Measurements from ENCODE around the gene CEP85.

The CEP85 gene

DNA sequence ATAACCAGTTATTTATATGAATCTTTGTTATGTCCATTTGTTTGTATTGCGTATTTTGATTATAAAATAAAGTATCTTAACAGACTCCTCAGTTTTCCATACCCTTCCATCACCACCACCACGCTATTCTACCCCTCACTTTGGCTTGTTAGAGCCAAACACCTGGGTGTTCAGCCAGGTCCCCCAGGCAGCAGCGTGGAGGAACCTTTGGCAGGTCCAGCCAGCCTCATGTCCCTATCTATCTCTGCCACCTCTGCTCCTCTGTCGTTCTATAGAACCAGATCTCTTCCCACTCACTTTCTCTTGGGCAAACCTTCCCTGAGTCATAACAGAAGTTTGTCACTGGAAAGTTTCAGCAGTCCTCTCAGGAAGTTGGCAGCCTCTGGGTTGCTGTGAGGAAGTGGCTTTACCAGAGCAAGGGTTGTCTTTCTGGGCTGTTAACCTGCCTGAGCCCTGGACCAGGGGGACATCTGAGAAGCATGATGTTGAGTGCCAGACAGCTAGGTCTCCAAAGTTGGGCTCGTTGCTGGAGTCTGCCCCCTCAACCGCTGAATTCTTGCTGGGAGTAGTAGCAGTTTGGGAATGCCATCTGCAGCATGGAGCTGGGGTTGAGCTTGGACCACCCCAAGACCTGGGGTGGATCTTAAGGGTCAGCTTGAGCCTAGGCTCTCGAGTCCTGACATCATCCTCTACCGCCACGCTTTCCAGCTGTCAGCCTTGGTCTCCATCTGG lies 44.9 kb downstream of the CEP85 start:
- DNase-seq = peak; percentile 62 to 69

DNA sequence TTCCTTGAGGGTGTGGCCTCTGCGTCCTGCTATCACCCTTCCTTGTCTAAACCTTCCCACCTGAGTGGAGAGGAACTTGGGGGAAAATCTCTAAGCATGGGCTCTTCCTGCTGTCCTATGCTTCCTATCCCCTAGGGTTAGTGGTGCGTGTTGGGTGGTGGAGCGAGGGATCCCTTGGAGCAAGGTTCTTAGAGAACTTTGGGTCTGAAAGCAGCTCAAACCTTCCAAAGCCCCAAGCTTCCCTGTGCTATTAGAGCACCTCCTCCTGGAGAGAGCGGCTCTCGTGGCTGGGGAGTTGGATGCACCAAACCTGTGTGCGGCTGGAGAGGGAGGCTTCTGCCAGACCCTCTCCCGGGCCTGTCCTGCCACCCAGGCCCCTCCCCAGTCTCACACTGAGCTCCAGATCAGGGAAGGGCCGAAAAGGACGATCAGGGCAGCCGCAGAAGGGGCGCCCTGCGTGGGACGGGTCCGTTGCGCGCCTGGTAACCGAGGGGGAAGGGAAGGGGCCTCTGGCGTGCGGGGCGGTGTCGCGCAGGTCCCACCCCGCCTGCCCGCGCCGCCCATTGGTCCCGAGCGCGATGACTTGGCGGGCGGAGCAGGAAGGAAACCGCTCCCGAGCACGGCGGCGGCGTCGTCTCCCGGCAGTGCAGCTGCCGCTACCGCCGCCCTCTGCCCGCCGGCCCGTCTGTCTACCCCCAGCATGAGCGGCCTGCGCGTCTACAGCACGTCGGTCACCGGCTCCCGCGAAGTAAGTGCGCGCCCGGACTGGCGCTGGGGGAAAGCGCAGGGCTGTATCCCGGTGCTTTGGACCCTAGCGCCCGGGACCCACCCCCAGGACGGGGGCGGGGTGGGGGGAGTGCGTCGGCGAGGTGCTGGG lies 45.7 kb downstream of the CEP85 start, which contains the start of gene SH3BGRL3:
SH3BGRL3 (plus strand) TSS at position 631 of the 877 bp plus-strand sequence; CDS start at position 701, 70 bp downstream.
- DNase-seq = peak; percentile 70 to 76

DNA sequence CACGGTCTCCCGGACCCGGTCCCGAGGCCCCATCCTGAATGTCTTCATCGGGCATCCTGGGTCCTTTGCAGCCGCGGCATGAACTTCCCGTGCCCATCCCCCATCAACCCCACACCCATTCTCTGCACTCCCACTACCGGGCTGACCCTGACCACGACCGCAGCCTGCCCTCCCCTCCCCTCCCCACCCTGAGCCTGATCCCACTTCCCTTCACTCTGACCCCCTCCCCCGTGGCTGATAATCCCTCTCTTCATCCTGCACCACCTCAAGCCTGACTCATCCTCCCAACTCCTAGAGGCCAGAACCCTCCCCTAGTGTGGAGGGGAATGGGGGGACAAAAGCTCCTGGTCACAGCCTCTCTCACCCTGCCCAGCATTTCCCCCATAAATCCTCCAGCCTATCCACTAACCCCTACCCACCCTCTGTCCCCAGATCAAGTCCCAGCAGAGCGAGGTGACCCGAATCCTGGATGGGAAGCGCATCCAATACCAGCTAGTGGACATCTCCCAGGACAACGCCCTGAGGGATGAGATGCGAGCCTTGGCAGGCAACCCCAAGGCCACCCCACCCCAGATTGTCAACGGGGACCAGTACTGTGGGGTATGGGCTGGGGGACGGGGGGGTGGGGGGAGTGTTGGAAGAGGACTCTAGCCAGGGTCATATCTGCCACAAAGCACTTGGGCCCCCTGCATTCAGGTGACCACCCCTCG lies 46.5 kb downstream of the CEP85 start:
- DNase-seq = peak; percentile 33 to 51

DNA sequence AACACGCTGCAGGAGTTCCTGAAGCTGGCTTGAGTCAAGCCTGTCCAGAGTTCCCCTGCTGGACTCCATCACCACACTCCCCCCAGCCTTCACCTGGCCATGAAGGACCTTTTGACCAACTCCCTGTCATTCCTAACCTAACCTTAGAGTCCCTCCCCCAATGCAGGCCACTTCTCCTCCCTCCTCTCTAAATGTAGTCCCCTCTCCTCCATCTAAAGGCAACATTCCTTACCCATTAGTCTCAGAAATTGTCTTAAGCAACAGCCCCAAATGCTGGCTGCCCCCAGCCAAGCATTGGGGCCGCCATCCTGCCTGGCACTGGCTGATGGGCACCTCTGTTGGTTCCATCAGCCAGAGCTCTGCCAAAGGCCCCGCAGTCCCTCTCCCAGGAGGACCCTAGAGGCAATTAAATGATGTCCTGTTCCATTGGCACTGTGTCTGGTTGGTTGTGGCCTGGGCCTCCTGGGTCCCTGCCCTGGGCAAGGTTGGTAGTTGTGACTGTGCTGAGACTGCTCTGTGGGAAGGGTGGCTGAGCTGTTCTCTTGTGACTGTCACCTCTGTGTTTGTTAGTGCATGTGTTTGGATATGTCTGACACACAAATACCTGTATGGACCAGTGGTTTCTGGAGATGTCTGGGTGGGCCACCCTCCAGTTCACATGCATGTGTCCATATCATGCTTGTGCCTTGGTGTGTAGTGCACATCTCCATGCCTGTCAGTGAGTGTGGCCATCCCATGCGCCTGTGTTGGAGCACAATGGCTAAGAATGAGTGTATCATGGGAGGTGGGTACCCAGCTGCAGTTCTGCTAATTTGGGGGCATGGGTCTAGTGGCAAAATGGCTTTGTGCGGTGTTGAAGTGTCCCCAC lies 47.3 kb downstream of the CEP85 start:
- no peak for DNase-seq

DNA sequence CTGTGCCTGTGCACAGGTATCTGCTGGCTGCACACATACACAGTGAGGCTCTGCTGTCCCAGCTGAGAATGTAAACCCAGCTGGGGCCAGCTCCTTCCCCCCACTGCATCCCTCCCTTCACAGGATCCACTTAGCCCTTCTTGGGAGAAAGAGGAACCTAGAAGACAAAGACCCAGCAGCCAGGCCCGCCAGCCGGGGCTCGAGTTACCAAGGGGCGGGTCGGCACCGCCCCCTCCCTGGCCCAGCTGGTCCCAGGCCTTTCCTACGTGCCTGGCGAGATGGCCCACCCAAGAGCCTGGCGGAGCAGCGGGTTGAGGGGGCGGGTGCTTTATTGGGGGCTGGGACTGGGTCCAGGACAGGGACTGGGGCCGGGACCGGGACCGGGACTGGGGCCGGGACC lies 48.0 kb downstream of the CEP85 start:
- peak; percentile 84 to 91 for DNase-seq

DNA sequence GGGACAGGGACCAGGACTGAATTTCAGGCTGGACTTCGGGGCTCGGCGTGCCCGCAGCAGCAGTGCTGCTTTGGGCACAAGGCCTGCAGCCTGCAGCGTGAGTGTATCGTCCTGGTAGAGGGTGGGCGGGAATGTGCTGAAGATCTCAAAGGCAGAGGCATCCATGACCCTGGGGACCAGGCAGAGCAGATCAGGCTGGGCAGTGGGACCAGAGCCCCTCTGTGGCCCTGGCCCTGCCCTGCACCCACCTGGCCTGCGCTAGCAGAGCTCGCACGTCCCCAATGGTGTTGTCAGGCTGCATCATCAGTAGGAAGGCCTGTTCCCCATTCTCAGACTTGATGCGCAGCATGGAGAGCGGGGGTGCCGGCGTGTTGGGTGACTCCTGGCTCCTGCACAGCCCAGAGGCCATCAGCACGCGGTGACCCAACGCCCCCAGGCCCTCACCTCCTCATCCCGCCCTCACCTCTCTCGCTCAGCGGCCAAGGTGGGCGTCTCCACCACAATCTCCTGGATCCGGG lies 48.5 kb downstream of the CEP85 start:
- DNase-seq = no peak

DNA sequence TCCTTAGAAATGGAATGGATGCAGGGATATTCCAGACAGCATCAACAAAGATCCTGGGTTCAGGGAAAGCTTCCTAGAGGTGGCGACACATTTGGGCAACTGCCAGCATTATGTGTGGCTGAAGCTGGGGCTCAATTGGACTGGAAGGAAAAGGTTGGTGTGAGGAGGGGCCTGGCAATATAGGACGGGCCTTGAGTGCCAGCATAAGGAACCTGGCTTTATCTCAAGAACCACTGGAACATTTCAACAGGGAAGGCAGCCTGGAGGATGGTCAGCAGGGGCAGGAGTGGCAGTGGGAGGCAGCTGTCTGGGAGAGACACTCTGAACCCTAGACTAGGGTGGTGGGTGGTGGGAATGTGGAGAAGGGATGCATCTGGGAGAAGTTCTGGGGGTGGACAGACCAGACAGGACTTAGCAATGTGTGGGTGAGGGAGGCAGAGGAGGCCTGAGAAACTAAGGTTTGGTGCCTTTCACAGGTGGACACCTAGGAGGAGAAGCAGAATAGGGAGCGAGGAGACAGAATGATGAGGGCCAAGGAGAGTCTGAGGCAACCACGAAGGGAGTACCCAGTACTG lies 49.4 kb downstream of the CEP85 start:
- no peak for DNase-seq

DNA sequence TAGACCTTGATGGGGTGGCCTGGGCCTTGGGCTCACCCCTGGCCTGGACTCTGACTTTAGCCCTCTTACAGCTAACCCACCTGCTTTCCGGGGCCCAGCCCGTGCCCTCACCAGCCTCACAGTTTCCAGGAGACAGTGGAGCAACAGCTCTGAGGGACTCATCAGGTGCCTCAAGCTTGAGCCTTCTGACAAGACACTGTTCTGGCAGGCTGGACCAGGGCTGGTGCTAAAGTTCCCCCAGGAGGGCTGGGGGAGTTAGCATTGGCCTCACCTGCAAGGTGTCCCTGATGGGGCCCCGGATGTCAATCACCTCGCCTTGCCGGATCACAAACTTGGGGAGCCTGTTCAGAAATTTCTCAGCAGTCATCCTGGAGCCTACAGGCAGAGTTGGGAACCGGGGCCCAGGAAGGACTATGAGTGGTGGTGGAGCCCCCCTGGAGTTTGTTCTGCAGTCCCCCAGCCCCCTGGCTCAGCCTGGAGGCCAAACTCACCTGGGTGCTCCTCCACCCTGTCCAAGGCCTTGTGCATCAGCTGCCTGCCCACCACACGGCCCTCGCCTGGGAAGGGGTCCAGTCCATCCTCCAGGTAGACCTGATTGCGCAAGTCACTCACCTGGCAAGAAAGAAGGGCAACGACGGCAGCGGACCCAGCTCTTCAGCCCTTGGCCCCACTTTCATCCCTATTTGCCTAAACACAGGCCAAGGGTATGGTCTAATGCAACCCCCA lies 50.0 kb downstream of the CEP85 start:
- DNase-seq = no peak

DNA sequence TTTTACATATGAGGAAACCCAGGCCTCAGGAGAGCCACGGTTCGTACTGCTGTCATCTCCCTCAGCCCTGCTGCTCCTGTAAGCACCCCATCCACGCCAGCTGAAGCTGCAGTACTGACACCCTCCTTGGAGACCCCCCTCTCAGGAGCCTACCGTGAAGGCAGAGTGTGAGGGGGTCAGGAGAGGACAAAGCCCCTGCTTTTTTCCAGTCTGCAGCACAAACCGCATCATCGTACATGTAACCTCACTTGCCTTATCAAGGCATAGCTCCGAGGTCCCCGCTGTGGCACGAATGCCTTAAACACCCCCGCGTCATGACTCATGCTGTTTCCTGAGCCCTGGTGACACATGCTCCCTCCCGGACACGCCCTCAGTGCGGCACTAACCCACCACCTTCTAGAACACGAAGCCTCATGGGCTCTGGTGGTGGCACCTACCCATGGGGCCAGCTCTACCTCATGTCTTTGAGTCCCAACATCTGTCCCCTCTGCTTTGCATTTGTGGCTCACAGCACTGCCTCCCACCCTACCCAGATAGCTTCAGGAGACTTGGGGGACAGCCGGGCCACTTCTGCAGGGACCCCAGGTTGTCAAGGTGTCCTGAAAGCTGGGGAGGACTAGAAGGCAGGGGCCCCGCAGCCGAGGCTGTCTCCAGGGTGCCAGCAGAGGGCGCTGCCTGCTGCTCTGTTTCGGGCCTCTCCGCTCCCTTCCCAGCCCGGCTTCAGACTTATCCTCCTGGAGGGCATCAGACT lies 50.8 kb downstream of the CEP85 start:
- DNase-seq = peak; percentile 75 to 78

DNA sequence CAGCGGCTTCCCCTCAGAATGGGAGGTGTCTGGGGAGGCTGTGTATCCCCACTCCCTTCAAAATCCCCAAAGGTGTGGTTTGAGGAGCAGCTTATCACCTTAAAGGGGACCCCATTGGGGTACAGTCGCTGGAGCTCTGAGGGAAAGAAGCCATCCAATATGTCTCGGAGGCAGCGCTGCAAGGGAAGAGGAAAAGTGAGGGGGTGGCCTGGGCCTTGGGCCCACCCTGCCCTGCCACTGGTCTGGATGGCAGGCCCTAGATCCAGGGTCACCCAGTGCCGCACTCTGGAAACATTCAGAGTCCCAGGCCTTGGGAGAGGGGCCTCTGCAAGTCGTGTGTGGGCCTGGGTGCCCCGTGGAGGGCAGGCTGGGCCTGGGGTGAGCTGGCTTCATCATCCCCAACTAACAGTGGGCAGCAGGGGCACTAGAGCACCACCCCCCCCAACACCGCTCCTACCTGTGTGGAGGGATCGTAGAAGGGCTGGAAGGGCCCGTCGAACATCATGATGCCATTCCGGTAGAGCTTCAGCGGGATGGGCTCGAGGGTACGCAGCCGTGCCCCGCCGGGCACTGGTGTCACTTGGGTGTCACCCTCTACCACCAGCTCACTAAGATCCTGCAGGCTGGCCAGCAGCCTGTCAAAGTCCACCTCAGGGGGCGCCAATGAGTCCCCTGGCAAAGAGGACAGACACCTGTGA lies 51.5 kb downstream of the CEP85 start:
- no peak for DNase-seq

DNA sequence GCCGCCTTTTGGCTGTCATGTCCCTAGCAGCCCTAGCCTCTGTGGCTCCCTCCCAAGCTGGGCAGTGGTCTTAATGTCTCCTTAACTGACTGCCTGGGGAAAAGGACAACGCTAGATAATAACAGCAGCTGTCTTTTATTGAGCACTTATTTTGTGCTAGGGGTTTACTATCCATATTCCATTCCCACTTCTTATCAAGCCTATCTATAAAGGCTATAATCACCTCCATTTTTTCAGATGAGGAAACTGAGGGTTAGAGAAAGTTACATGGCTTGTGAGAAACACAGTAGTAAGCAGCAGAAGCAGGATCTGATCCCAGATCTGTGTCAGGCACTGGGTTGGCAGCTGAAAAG lies 52.0 kb downstream of the CEP85 start:
- no peak for DNase-seq

DNA sequence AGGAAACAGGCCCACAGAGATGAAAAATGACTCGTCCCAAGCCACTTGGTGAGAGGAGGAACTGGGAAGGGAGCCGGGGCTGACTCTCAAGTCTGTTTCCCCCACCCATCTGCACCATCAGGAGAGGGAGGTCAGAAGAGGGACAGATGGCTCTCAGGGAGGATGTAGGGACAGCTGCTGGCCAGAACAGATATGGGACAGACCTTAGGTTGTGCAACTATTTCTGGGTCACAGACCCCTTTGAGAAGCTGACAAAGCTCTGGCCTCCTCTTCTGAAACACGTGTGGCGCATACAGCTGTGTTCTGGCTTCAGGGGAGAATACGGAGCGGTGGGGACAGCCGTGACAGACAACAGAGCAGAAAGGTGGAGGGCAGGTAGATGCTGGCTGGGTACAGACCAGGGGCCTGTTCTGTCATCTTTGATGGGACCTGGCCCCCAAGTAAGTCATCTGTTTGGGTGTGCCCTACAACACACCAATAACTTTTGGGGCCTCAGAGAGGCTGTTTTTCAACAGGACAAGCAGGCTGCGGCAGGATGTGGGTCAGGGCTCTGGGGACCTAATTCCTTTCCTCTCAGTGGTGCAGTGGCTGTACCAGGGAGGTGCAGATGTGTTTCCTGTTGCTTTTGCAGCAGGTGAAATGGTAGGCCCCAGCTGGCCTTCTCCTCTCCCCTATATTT lies 53.2 kb downstream of the CEP85 start:
- DNase-seq = peak; percentile 77 to 81

DNA sequence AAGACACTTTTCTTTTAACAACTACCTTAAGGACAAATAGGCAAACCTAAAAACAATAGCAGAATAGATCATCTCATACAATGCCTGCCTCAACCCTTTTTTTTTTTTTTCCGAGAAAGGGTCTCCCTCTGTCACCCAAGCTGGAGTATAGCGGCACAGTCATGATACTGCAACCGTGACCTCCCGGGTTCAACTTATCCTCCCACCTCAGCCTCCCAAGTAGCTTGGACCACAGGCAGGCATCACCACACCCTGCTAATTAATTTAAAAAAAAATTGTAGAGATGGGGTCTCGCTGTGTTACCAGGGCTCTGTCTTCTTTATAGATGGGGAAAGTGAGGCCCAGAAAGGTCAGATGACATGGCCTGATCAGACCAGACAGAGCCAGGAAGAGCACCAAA lies 53.8 kb downstream of the CEP85 start:
- no peak for DNase-seq

DNA sequence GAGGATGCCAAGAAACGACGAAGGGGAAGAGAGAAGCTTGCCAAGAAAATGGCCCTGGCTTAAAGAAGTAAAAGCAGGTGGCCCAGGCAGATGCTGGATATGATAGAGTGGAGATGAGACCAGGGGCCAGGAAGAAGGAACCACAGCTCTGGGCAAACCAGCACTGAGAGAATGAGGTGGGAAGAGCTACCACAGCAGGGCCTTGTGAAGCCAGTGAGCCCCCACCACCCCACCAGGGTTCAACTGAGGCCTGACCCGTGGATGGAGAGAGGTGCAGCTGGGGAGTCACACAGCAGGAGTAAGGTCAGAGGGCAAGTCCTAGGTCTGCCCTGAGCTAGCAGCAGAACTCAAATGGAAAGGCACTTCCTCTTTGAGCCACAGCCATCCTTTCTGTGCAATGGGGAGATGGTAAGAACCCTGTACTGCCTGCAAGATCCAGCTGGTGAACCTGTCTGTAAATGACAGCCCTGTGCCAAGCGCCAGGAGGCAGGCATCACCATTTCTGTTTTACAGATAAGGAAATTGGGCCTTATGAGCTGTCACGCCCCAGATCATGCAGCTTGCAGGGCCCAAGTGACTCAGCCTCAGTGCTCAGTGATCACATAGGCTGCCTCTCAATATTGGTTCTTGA lies 54.4 kb downstream of the CEP85 start:
- DNase-seq = peak; percentile 59 to 66

DNA sequence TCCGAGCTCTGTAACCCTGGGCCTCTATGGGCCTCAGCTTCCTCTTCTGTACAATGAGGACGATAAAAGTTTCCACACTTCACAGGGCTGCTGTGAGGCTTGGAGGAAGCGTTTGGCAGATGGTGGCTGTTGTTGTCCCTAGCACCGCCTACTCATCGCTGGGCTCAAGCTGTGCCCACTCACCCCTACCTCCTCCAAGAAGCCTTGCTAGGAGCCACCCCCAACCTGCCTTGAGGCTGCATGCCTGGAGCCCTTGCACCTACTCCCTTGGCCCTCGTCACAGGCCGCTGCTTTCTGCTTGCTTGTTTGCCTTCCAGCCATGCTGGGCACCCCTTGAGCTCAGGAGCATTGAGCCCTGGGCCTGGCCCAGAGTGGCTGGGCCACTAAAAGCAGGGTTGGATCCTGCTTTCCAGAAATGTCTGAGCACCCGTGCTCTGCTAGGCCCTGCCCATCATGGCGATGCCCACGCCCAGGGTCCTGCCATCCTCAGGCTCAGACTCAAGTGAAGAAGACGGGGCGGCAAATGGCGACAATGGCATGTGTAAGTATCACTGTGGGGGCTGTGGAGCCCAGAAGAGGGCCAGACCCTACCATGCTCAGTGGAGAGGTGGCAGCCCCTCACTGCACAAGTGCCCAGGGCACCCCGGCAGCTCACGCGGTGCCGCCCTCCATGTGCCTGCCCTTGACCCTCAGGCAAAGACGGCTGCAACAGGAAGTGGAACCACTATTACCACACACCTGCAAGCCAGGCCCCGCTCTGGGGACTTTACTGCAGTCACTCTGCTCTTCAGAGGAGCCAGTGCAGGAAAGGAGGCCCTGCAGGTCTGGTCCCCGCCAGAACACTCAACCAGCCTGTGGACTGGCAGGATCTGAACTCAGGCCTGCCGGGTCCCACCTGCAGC lies 55.4 kb downstream of the CEP85 start:
- peak; percentile 98 for DNase-seq

DNA sequence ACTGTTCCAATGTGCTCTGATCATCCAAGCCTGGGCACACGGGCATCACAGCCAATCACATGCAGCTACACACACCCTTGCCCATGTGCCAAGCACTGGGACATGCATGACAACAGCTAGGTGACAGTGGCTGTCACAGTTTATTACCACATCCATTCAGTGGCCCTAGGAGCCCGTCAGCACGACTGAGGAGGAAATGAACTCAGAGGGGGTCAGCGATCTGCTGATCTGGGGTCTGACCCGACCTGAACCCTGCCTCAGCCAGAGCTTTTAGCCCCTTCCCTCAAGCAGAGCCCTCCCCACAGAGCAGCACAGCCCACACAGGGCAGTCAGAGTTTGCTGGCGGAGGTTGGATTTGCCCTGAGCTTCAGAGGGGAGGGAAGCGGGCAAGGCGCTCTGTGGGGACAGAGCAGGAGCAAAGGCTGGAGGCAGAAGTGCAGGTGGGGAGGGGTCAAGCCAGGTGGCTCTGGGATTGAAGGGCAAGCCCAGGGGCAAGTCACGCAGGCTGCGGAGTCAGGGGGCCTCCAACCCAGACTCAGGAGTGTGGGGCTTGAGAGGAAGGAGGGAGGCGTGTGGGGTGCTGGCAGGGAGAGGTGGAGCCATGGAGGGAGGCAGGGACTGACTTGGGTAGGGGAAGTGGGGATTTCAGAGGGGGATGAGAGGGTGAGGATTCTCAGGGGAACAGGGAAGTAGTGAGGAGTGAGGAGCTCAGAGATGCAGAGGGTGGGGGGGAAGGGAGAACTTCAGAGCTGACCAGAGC lies 56.3 kb downstream of the CEP85 start:
- DNase-seq = peak; percentile 77 to 81

DNA sequence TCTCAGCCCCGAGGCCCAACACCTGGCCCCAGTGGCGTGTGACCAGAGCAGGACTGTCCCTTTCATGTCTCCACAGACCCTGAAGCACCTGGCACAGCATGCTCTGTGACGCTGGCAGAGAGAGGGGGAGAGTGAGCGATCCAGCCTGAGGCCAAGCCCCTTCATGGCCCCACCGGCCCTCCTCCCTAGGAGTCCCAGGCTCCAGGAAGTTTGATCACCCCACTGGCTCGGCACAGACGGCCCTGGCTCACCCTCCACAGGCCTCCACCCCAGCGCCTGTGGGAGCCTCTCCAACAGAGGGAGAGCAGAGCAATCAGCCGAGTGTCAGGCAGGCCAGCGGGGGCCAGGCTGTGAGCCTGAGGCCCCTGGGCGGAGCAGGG lies 56.9 kb downstream of the CEP85 start:
- no peak for DNase-seq
